B cell (primary cell): ENCODE measurements around the gene UGT1A7. TPM values are rescaled to one million over a fixed set of nuclear protein-coding genes. Genes with fewer than 3 reads are reported as not detected.

Experiments used
- ATAC-seq: fragments of 200-7000 bp; cut with Tn5 transposase; one replicate; pipeline ENCODE4 v1.10.0; 2021; ENCODE audit warnings: low read depth, mild to moderate bottlenecking, moderate number of reproducible peaks, moderate library complexity
- CTCF ChIA-PET: fragments of 350-600 bp; sonication (Branson Sonifier 250); formaldehyde crosslinking; loops from one replicate; lab custom pipeline; 2021; ENCODE audit warnings: antibody characterized with exemption, inconsistent platforms; lab: Charles Lee
- POLR2A ChIA-PET: fragments of 350-600 bp; sonication (Branson Sonifier 250); formaldehyde crosslinking; loops from one replicate; lab custom pipeline; 2021; ENCODE audit warnings: antibody characterized with exemption; lab: Charles Lee
- DNase-seq: peaks from one replicate; pipeline ENCODE4 v3.0.0; 2013
- H2AFZ ChIP-seq: 2 replicates; pipeline ENCODE4 v1.6.1; 2012; ENCODE audit warnings: mild to moderate bottlenecking, low read depth, low read length; ENCODE audit not compliant: insufficient read depth, poor library complexity, severe bottlenecking
- H3K27ac ChIP-seq, 2 donors: 1 replicate in 1 of 2; 2 replicates in 1 of 2; pipeline ENCODE4 v1.5.1; 2012 to 2013; ENCODE audit warnings: low read length in 2 of 2, mild to moderate bottlenecking in 2 of 2, moderate library complexity in 1 of 2
- H3K27me3 ChIP-seq, 4 experiments: fragments of 200-600 bp in 1 of 4; sonication (generic) in 1 of 4; replicated peaks in 1 of 4; 1 replicate in 2 of 4; 2 replicates in 2 of 4; pipeline versions ENCODE4 v1.6.1 to v1.7.0; 2013 to 2016; ENCODE audit warnings: low read length in 3 of 4, mild to moderate bottlenecking in 2 of 4, mixed read lengths in 1 of 4, moderate library complexity in 1 of 4; ENCODE audit not compliant: insufficient read depth in 4 of 4, control insufficient read depth in 3 of 4; ENCODE audit errors: control extremely low read depth in 1 of 4
- H3K36me3 ChIP-seq, 2 experiments: replicated peaks in 1 of 2; 1 replicate in 1 of 2; 2 replicates in 1 of 2; pipeline versions ENCODE4 v1.6.1 to v1.7.1; 2013; ENCODE audit warnings: low read length in 1 of 2; ENCODE audit not compliant: insufficient read depth in 2 of 2, control insufficient read depth in 1 of 2; ENCODE audit errors: control extremely low read depth in 1 of 2, extremely low read depth in 1 of 2
- H3K4me1 ChIP-seq, 2 donors: fragments of 200-600 bp in 1 of 2; sonication (generic) in 1 of 2; 1 replicate in 1 of 2; 2 replicates in 1 of 2; pipeline versions ENCODE4 v1.5.1 to v1.6.1; 2013 to 2017; ENCODE audit warnings: low read length in 2 of 2; ENCODE audit not compliant: control insufficient read depth in 2 of 2, insufficient read depth in 2 of 2
- H3K4me2 ChIP-seq: replicated peaks from 2 replicates; pipeline ENCODE3; 2012; ENCODE audit warnings: mild to moderate bottlenecking, low read depth, low read length; ENCODE audit not compliant: poor library complexity, severe bottlenecking
- H3K4me3 ChIP-seq, 5 experiments: fragments of 200-600 bp in 1 of 5; sonication (generic) in 1 of 5; 1 replicate in 3 of 5; 2 replicates in 2 of 5; pipeline versions ENCODE4 v1.5.1 to v1.7.0; 2011 to 2016; ENCODE audit warnings: low read length in 4 of 5, mild to moderate bottlenecking in 4 of 5, low read depth in 2 of 5, control low read depth in 1 of 5, moderate library complexity in 1 of 5; ENCODE audit not compliant: insufficient read depth in 1 of 5; ENCODE audit errors: control extremely low read depth in 1 of 5, extremely low read depth in 1 of 5
- H3K79me2 ChIP-seq: fragments of 200-600 bp; sonication (generic); one replicate; pipeline ENCODE4 v1.6.0; 2016; ENCODE audit warnings: low read length; ENCODE audit not compliant: control insufficient read depth, insufficient read depth
- H3K9ac ChIP-seq: fragments of 200-600 bp; sonication (generic); 2 replicates; pipeline ENCODE4 v1.6.1; 2017; ENCODE audit warnings: mild to moderate bottlenecking, low read length, moderate library complexity
- H3K9me3 ChIP-seq, 3 donors: one replicate each; pipeline versions ENCODE4 v1.6.1 to v1.7.1; 2013; ENCODE audit warnings: low read length in 2 of 3; ENCODE audit not compliant: control insufficient read depth in 2 of 3, insufficient read depth in 1 of 3; ENCODE audit errors: control extremely low read depth in 1 of 3
- H4K20me1 ChIP-seq: 2 replicates; pipeline ENCODE4 v1.6.0; 2012; ENCODE audit warnings: mild to moderate bottlenecking, low read length; ENCODE audit not compliant: insufficient read depth, control insufficient read depth, poor library complexity, severe bottlenecking
- H3K27ac Mint-ChIP-seq: one replicate; pipeline ENCODE4 v1.8.0; 2021; ENCODE audit warnings: mixed read lengths
- H3K27me3 Mint-ChIP-seq: one replicate; pipeline ENCODE4 v1.8.0; 2021; ENCODE audit warnings: mixed read lengths
- H3K4me1 Mint-ChIP-seq: one replicate; pipeline ENCODE4 v1.8.0; 2021; ENCODE audit warnings: mixed read lengths
- H3K4me3 Mint-ChIP-seq: one replicate; pipeline ENCODE4 v1.8.0; 2021; ENCODE audit warnings: mixed read lengths
- H3K9me3 Mint-ChIP-seq: one replicate; pipeline ENCODE4 v1.8.0; 2022; ENCODE audit warnings: mixed read lengths; ENCODE audit not compliant: insufficient read depth
- EZH2 ChIP-seq: IDR thresholded peaks from 2 replicates; pipeline ENCODE4 v1.6.1; 2012; ENCODE audit warnings: borderline replicate concordance, low read depth, mild to moderate bottlenecking, moderate library complexity, low read length; ENCODE audit not compliant: insufficient read depth, poor library complexity, severe bottlenecking
- WGBS: methylation state at CpG from one replicate; pipeline ENCODE4 v1.1.5; 2013; ENCODE audit warnings: missing lambda C conversion rate; ENCODE audit not compliant: insufficient coverage; 5-methylcytosine and 5-hydroxymethylcytosine counted together
- intact Hi-C: fragments of 100-400 bp; cut with micrococcal nuclease; formaldehyde crosslinking; loops from one replicate; pipeline ENCODE4 v1.10.0; 2022
- polyA plus RNA-seq: library from polyadenylated mRNA; depleted of rRNA; stranded (reverse); fragments of >200 nt; gene quantifications from 2 replicates; pipeline ENCODE4 v1.2.3, GENCODE V29; 2012
- total RNA-seq, 2 donors: library from RNA; stranded (reverse); fragments of 120-200 nt in 1 of 2; gene quantifications; 1 replicate in 1 of 2; 2 replicates in 1 of 2; pipeline versions ENCODE4 v1.2.3 to v1.2.4, GENCODE V29; 2013 to 2022
- TF ChIP-seq, protein P1 (sequence below): fragments of 200-600 bp; IDR thresholded peaks from one replicate; pipeline ENCODE4 v1.8.0; 2022; ENCODE audit warnings: antibody characterized with exemption, mild to moderate bottlenecking

The UGT1A7 gene
- total and polyA plus RNA-seq, 2 donors (not counting 1 experiment from before 2014, with no cell fraction given) = not detected

GRCh38 chr2:233638836-233639235, 42.9 kb upstream of the UGT1A7 start:
- H3K27me3 Mint-ChIP-seq = peaks cover 22% of the 10 kb centered on the region
- no peak overlapping the region for H2AFZ ChIP-seq
- H3K4me3 ChIP-seq = no peak overlapping the region
- TF ChIP-seq EZH2 = no peak
- TF ChIP-seq, protein P1, sequence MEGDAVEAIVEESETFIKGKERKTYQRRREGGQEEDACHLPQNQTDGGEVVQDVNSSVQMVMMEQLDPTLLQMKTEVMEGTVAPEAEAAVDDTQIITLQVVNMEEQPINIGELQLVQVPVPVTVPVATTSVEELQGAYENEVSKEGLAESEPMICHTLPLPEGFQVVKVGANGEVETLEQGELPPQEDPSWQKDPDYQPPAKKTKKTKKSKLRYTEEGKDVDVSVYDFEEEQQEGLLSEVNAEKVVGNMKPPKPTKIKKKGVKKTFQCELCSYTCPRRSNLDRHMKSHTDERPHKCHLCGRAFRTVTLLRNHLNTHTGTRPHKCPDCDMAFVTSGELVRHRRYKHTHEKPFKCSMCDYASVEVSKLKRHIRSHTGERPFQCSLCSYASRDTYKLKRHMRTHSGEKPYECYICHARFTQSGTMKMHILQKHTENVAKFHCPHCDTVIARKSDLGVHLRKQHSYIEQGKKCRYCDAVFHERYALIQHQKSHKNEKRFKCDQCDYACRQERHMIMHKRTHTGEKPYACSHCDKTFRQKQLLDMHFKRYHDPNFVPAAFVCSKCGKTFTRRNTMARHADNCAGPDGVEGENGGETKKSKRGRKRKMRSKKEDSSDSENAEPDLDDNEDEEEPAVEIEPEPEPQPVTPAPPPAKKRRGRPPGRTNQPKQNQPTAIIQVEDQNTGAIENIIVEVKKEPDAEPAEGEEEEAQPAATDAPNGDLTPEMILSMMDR = no peak
- H3K27ac Mint-ChIP-seq = no peak overlapping the region
- H3K79me2 ChIP-seq = no peaks in the 10 kb centered on the region
- no peak overlapping the region for H3K9ac ChIP-seq
- 88% methylated on average over 1 of the region's 5 CpGs for WGBS
- H3K9me3 ChIP-seq = peaks cover 0 to 7% (median 0%) of the 10 kb centered on the region in 3 donors
- H3K4me1 Mint-ChIP-seq = peaks cover 4% of the 10 kb centered on the region
- ChIA-PET CTCF (no interaction called here), POLR2A (no interaction called here)
- DNase-seq (no peak), ATAC-seq (no peak)
- H3K9me3 Mint-ChIP-seq = no peaks in the 10 kb centered on the region
- H3K27me3 ChIP-seq = peaks cover 0 to 5% (median under 1%) of the 10 kb centered on the region in 4 experiments
- no peak overlapping the region for H3K4me3 Mint-ChIP-seq
- intact Hi-C loops = no loop called here
- no peaks in the 10 kb centered on the region for H3K4me1 ChIP-seq
- H3K4me2 ChIP-seq = no peak overlapping the region
- no peak overlapping the region for H3K27ac ChIP-seq
- no peaks in the 10 kb centered on the region for H3K36me3 ChIP-seq
- no peaks in the 10 kb centered on the region for H4K20me1 ChIP-seq

DNA sequence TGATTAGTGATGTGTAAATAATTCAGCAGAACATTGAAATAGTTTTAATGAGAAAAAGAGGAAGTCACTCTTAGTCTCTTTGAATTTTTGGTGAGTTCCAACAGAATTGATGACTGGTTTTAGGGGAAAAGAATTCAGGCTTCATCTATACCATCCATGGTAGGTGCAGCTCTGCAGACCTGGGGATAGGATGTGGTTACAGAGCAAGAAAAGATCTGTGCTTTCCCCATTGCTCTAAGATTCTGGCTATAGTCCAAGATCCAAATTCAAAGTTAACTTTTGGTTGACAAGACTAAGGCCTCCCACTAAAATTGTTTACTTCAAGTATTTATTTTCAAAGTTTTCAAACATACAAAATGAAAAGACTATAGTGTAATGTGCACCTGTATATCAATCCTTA, 41.8 kb upstream of the UGT1A7 start:
- Histone ChIP-seq H3K27ac (no peak overlapping the region), H4K20me1 (no peaks in the 10 kb centered on the region), H3K4me3 (no peak overlapping the region), H3K79me2 (no peaks in the 10 kb centered on the region), H3K4me1 (no peaks in the 10 kb centered on the region), H3K9me3 (peaks cover 0 to 13% (median 1%) of the 10 kb centered on the region in 3 donors), H3K4me2 (no peak overlapping the region), H3K36me3 (no peaks in the 10 kb centered on the region), H2AFZ (no peak overlapping the region), H3K9ac (no peak overlapping the region), H3K27me3 (peaks cover 0 to 9% (median 1%) of the 10 kb centered on the region in 4 experiments)
- ATAC-seq (no peak), DNase-seq (no peak)
- Mint-ChIP-seq H3K4me3 (no peak overlapping the region), H3K4me1 (peaks cover 4% of the 10 kb centered on the region), H3K27me3 (peaks cover 25% of the 10 kb centered on the region), H3K27ac (no peak overlapping the region), H3K9me3 (no peaks in the 10 kb centered on the region)
- intact Hi-C loops = no loop called here
- ChIA-PET POLR2A (no interaction called here), CTCF (no interaction called here)
- TF ChIP-seq, protein P1 = no peak
- no peak for TF ChIP-seq EZH2
